Activated CD4-positive, alpha-beta T cell treated with anti-CD3 and anti-CD28 coated beads, Interleukin-2, Interleukin-4, amounts not matched to agents 100 ng/mL and 50 ng/mL, durations not matched to agents 16 hours and 8 hours (primary cell): ENCODE results near the gene KRT1.
A peak's percentile ranks its signal among the peaks of the same experiment; 100 is the strongest.
"Not testable (repeated sequence)": the region's sequence is repeated elsewhere in the genome, so short reads cannot be mapped to it uniquely, and the experiment has no call there.

Experiments used
- DNase-seq: peaks from one replicate; pipeline ENCODE4 v3.0.0-alpha.2; 2020; ENCODE audit warnings: low spot score

Gene KRT1

DNA sequence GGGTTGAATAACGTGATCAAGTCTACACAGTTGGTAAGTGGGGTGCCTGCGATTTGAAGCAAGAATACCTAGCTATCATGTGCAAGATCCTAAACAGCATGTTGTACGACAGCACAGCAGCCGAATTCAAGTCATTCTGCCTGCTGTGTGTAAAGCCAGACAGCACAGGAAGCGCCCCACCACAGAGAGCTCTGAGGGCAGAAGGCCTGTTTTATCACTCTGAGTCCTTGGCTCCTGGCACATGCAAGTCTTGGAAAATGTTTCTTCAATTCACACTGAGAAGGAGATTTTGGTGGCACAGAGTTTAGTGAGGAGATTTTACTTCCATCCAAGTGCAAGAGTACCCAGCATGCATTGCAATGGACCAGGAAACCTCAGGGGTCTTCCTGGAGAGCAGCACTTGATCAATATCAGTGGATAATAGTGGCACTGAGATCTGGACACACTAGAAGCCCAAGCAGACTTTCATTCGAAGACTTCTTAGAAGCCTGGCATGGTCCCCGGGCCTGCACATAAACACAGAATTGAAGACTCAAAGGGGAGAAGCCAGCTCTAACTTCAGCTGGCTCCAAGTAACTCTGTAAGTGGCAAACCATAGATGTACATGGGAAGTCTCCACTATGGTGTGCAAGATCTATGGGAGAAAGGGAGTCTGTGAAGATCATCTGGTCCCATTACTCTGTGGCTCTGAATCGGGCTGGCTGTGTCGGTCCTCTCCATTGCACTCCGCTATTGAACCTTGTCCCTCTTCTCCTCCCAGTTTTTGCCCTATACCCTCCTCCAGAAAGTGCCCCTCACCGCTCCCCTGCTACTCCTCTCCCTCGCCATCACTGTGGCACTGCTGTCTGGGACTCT, 1.5 kb upstream of the KRT1 start:
- DNase-seq, result peak; percentile 2

DNA sequence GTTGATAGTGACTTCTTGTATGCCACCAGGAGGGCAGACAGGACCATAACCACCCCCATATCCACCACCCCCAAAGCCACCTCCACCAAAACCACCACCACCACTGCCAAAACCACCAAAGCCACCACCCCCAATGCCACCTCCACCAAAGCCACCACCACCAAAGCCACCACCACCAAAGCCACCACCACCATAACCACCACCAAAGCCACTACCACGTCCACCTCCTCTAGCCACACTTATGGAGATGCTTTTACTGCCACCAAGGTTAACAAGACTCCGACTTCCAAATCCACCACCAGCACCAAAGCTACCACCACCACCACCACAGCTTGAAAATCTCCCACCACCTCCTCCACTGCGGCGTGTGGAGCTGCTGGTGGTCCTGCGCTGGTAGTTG, 332 bp downstream of the KRT1 start:
- DNase-seq, result no peak

DNA sequence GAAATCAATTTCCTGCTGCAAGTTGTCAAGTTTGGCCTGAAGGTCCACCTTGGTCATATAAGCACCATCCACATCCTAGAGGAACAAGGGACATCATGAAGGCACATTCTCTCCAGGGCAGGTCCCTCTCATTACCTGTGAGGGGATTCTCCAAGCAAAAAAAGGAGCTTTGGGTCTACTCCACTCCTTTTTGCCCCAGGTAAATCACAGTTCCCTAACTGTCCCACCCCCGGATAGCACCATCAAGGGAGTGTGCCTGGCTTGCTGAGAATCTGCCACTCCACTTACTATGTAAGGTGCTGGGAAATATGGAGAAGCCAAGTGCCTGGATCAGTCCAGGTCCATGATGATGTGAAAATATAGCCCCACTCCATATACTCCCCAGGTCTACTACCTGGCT, 2.5 kb downstream of the KRT1 start:
- DNase-seq, result no peak

GRCh38 chr12:52677126-52677525, 3.1 kb downstream of the KRT1 start:
- DNase-seq, result no peak

DNA sequence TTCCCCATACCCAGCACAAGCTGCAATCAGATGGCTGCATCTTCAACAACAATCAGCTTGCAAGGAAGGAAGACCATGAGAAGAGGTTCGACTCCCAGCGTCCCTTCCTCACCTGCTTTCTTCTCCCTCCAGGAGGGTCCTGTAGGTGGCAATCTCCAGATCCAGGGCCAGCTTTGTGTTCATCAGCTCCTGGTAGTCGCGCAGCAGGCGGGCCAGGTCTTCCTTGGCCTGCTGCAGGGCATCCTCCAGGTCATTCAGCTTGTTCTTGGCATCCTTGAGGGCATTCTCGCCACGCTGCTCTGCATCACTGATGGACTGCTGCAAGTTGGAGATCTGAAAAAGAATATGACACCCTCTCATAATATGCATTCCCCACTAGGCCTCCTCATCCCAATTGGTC, 4.0 kb downstream of the KRT1 start:
- no peak for DNase-seq

GRCh38 chr12:52675301-52675701, 4.9 kb downstream of the KRT1 start:
- no peak for DNase-seq

GRCh38 chr12:52674433-52674775, 5.8 kb downstream of the KRT1 start:
- no peak for DNase-seq

GRCh38 chr12:52673713-52674432, 6.3 kb downstream of the KRT1 start:
- DNase-seq, result no peak

GRCh38 chr12:52673217-52673616, 7.0 kb downstream of the KRT1 start:
- no peak for DNase-seq

- DNase-seq, result no peak
Measured at GRCh38 chr12:52672321-52672933, 7.8 kb downstream of the KRT1 start.

DNA sequence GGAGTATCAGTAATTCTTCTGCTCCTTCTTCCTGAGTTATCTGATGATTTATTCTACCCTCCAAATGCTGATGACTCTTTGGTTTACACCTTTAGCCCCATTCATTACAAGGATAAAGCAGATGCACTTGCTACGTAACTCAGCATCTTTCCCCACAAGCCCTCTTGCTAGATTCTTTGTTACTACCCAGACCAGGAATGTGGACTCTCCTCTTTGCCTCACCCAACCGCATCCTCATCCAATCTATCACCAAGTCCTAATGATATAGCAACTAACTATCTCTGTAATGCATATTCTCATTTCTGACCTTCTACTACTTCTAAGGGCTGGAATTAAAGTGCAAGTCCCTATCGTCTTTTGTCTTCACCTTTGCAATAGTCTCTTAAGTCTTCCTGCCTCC, 9.2 kb downstream of the KRT1 start:
- no peak for DNase-seq

DNA sequence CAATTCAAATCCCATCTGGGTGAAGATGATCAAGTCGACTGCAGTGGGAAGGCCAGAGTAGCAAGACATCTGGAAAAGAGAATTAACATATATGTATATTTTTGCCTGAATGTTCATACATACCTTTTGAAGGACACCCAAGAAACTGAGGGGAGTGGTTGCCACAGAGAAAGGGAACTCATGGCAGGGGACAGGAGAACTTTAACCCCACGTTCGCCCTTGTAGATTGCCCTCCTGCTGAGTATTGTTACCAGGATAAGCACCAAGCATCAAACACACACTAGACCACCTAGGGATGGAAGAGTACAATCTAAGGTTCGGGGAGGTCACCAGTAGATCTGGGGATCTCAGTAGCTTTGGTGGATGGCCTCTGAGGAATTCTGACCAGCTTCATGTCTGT, 9.7 kb downstream of the KRT1 start:
- DNase-seq, result no peak

GRCh38 chr12:52669941-52670340, 10.3 kb downstream of the KRT1 start:
- DNase-seq, result not testable (repeated sequence)

DNA sequence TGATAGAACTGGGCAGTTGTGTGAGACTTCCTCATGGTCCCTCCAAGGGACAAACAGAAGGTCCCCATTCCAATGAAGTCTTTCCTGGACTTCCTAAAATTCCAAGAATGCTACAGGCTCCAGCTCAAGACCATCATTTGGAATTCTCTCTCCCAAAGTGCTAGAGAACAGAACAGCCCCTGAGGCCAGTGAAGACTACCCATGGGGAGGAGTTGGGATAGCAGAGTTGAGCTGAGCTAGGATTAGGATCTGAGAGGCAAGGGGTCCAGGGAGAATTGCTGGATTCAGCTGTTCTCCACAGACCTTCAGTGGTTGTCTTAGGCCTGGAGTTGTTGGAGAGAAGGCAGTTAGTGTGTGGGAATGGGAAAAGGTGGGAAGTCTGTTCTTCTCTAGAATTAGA, 10.8 kb downstream of the KRT1 start:
- no peak for DNase-seq

GRCh38 chr12:52667931-52668330, 12.3 kb downstream of the KRT1 start:
- DNase-seq, result no peak

DNA sequence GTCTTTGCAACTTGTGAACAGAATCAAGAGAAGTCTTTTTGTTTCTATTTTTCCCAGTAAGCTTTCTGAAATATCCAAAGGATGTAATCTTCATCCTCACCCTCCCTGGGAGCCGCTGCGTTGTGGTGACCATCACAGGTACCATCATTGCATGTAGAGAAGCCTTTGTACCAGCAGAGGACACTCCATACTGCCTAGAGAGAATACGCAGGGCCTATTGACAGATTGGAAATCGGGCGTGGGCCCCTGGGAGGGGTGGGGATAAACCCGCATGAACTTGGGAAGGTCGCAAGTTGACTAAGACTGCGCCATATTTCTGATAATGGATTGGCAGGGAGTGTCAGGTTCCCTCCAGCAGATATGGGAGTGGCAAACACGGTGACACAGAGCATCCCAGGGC, 12.7 kb downstream of the KRT1 start:
- no peak for DNase-seq

- no peak for DNase-seq
Measured at GRCh38 chr12:52666471-52666870, 13.7 kb downstream of the KRT1 start.

GRCh38 chr12:52663420-52663819, 16.8 kb downstream of the KRT1 start:
- no peak for DNase-seq

- no peak for DNase-seq
Measured at GRCh38 chr12:52662918-52663229, 17.3 kb downstream of the KRT1 start.

DNA sequence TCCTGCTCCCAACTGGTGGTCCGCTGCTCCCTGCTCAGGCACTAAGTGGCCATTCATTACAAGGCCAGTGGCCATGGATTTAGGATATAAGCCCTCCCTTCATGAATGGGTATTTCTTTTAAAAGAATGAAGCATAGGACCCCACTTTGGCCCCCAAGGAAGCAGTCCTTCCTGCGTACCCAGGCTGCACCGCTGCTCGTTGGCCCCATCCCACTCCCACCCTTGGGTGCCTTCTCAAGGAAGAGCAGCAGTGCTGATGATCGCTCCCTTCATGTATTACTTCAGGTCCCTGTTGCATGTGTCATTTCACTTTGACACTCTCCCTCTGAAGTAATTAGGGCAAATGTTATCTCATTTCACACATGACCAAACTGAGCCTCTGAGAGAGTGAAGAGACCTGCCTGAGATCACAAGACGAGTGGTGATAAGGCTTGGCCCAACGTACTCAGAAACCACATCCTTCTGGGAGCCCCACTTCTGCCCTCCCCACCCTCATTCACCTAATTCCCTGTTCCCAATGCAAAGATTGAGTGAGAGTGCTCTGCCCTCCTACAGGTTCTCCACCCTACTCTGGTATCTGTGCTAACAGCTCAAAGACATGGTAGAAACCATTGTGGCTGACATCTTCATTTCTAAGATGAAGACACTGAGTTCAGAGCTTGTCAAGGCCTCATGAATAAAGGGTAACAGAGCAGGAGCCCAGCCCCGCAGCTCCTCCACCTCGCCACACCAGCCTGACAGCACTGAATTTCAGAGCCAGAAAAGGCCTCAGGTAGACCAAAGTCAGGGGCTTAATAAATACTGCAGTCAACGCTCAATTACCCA, 17.9 kb downstream of the KRT1 start:
- DNase-seq, result no peak

DNA sequence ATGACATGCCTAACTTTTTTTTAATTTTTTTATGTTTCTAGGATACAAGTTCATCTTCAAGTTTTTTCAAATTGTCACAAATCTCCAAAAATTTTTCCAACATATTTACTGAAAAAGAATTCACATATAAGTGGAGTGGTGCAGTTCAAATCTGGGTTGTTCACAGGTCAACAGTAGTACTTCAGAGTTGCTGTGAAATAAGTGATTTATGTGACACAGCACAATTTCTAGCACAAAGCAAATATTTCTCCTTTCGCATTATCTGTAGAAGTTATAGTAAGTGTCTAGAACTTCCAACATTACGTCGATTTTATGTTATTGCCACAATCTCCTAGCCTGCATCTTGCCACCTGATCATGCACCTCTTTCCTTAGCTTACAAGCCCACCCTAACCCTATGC, 18.5 kb downstream of the KRT1 start:
- no peak for DNase-seq

GRCh38 chr12:52660934-52661499, 19.2 kb downstream of the KRT1 start:
- DNase-seq, result no peak
